Measurements from ENCODE around the gene PPP2R5D.

DNA sequence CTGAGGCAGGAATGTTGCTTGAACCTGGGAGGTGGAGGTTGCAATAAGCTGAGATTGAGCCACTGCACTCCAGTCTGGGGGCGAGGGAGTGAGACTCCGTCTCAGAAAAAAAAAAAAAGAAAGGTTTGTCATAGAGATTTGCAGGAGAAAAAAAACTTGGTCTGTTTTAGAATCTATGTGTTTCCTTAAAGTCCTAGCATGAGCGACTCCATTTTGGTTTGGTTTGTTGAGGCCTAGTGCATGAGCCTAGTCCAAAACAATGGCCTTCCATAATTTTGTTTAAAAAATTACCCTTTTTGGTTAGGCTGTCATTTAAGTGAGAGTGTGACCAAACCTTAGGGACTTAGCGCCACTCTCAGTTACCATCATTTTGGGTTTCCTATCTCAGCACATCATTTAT lies 32.0 kb upstream of the PPP2R5D start:
- TF ChIP-seq, protein P1, sequence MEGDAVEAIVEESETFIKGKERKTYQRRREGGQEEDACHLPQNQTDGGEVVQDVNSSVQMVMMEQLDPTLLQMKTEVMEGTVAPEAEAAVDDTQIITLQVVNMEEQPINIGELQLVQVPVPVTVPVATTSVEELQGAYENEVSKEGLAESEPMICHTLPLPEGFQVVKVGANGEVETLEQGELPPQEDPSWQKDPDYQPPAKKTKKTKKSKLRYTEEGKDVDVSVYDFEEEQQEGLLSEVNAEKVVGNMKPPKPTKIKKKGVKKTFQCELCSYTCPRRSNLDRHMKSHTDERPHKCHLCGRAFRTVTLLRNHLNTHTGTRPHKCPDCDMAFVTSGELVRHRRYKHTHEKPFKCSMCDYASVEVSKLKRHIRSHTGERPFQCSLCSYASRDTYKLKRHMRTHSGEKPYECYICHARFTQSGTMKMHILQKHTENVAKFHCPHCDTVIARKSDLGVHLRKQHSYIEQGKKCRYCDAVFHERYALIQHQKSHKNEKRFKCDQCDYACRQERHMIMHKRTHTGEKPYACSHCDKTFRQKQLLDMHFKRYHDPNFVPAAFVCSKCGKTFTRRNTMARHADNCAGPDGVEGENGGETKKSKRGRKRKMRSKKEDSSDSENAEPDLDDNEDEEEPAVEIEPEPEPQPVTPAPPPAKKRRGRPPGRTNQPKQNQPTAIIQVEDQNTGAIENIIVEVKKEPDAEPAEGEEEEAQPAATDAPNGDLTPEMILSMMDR (IDR thresholded peaks at IDR 0.05) = no peak
- TF ChIP-seq POLR2A (IDR thresholded peaks at IDR 0.05) = no peak

Measured in esophagus squamous epithelium (tissue), 4 donors.